Nephron (organoid): ENCODE results near the gene IGF1R.

ENCODE experiments used
- H3K27ac Mint-ChIP-seq, 3 experiments: 2 replicates each; pipeline ENCODE4 v1.8.0; 2020; ENCODE audit warnings: mixed read lengths in 3 of 3, mild to moderate bottlenecking in 2 of 3, moderate library complexity in 1 of 3
- H3K27me3 Mint-ChIP-seq: 2 replicates; pipeline ENCODE4 v1.8.0; 2021; ENCODE audit warnings: low read depth, mild to moderate bottlenecking, moderate library complexity, mixed read lengths
- H3K36me3 Mint-ChIP-seq: 2 replicates; pipeline ENCODE4 v1.8.0; 2020; ENCODE audit warnings: low read depth, mixed read lengths
- H3K4me1 Mint-ChIP-seq: 2 replicates; pipeline ENCODE4 v1.8.0; 2020; ENCODE audit warnings: mixed read lengths
- H3K4me3 Mint-ChIP-seq, 3 experiments: 2 replicates each; pipeline ENCODE4 v1.8.0; 2020; ENCODE audit warnings: mild to moderate bottlenecking in 3 of 3, mixed read lengths in 3 of 3, moderate library complexity in 2 of 3
- H3K9me3 Mint-ChIP-seq: 2 replicates; pipeline ENCODE4 v1.8.0; 2020; ENCODE audit warnings: mixed read lengths
- TF ChIP-seq, protein P1 (sequence below), 3 experiments: fragments of 200-600 bp; sonication (generic); IDR thresholded peaks; one replicate each; pipeline ENCODE4 v1.5.0; 2021; ENCODE audit warnings: antibody characterized with exemption in 3 of 3; ENCODE audit not compliant: unreplicated experiment in 3 of 3

IGF1R gene

DNA sequence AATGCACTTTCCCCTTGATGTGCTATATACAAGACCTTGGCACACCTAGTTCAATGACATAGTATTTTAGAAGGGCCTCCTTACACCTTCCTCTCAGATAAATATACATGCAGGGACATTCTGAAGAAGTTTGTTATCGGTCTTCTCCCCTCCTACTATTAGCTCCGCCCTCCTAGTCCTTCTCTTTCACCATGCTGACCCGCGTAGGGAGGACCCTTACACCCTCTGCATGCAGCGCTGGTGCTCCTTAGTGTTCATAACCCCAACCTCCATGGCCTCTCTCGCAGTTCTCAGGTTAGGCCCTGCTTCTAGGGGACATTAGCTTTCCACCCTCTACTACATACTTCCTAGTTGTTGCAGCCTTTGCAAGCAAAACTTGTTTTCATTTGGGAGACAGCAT is 212.8 kb downstream of the IGF1R start:
- Mint-ChIP-seq H3K27me3 (no peaks in the 10 kb centered on the region), H3K27ac (peak overlapping the region in 2 of 3 experiments; percentile 13 to 32), H3K4me3 (no peak overlapping the region), H3K9me3 (no peaks in the 10 kb centered on the region), H3K36me3 (peaks cover 2% of the 10 kb centered on the region), H3K4me1 (peaks cover 41% of the 10 kb centered on the region)
- TF ChIP-seq, protein P1, sequence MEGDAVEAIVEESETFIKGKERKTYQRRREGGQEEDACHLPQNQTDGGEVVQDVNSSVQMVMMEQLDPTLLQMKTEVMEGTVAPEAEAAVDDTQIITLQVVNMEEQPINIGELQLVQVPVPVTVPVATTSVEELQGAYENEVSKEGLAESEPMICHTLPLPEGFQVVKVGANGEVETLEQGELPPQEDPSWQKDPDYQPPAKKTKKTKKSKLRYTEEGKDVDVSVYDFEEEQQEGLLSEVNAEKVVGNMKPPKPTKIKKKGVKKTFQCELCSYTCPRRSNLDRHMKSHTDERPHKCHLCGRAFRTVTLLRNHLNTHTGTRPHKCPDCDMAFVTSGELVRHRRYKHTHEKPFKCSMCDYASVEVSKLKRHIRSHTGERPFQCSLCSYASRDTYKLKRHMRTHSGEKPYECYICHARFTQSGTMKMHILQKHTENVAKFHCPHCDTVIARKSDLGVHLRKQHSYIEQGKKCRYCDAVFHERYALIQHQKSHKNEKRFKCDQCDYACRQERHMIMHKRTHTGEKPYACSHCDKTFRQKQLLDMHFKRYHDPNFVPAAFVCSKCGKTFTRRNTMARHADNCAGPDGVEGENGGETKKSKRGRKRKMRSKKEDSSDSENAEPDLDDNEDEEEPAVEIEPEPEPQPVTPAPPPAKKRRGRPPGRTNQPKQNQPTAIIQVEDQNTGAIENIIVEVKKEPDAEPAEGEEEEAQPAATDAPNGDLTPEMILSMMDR (IDR thresholded peaks at IDR 0.05; ENCODE audit: unreplicated experiment in 3 of 3): no peak

DNA sequence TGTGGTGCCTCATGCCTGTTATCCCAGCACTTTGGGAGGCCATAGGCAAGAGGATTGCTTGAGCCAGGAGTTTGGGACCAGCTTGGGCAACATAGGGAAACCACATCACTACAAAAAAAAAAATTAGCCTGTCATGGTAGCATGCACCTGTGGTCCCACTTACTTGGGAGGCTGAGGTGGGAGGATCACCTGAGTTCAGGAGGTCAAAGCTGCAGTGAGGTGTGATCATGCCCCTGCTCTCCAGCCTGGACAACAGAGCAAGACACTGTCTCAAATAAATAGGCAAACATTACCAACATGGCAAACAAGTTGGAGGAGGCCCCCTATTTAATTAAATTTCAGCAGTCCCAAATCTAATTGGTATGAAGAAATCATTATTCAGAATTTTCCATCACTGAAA is 215.6 kb downstream of the IGF1R start:
- TF ChIP-seq, protein P1 (IDR thresholded peaks at IDR 0.05; ENCODE audit: unreplicated experiment in 3 of 3): no peak
- Mint-ChIP-seq H3K36me3 (peaks cover 3% of the 10 kb centered on the region), H3K27me3 (no peaks in the 10 kb centered on the region), H3K9me3 (no peaks in the 10 kb centered on the region), H3K4me3 (no peak overlapping the region), H3K27ac (no peak overlapping the region), H3K4me1 (peaks cover 32% of the 10 kb centered on the region)

DNA sequence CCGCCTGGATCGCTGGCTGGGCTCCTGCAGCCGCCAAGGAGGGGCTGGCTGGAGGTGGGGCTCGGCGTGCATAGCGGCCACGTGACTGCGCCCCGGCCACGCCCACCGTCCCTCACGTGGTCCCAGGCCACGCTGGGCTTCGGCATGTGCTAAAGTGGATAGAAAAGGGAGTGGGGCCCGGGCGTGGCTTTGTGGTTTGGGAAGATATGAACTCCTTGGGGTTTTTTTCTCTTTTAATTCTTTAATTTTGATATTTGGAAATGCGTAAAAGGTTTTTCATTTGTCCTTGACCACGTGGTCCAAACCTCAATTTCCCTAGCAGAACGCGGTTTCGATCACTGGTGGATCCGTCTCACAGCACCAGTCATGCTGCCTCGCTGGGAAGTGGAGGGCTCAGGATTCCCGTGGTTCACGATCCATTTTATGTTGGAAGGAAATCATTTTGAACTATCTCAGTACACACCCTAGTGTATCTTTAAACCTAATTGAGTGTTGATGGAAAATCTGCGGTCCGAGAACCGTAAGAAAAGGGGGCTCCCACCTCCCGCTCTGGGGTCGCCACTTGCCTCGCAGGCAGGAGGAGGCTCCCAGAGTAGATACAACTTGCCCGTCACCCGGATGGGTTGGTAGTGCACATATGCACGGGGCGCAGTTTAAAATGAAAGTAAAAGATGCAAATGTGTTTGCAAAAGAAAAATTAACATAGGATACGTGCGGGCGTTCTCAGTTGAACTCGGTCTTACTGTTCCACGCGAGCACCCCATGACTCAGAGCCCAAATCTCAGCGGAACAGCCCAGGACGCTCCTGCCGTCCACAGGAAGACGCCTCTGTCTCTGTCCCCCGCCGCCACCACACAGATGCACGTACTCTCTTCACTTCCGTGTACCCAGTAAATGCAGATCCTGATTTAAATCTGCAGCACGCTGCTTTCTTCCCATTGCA is 217.3 kb downstream of the IGF1R start:
- H3K27me3 Mint-ChIP-seq: no peaks in the 10 kb centered on the region
- H3K36me3 Mint-ChIP-seq: peaks cover 3% of the 10 kb centered on the region
- H3K4me3 Mint-ChIP-seq: peak overlapping the region in 2 of 3 experiments; percentile 20 to 58
- TF ChIP-seq, protein P1 (IDR thresholded peaks at IDR 0.05; ENCODE audit: unreplicated experiment in 3 of 3): no peak
- no peaks in the 10 kb centered on the region for H3K9me3 Mint-ChIP-seq
- peak overlapping the region in 2 of 3 experiments; percentile 76 to 90 for H3K27ac Mint-ChIP-seq
- H3K4me1 Mint-ChIP-seq: peaks cover 26% of the 10 kb centered on the region

DNA sequence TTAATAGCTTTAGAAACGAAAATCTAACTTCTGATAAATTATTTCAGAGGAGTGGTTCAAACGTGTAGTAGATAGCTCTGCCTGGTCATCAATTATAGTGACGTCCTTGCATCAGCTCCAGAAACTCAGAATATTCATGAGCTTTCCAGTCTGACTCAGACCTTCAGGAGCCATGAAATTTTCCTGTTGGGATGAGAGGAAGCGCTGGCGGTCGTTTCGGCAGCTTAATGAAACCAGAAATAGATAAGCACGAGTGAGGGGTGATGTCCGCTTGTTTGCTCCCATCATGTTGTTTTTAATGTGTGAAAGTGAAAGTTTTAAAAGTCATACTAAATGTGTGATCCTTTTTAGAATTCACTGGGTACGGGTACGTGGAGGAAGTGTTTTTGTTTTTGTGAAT is 218.2 kb downstream of the IGF1R start:
- TF ChIP-seq, protein P1 (IDR thresholded peaks at IDR 0.05; ENCODE audit: unreplicated experiment in 3 of 3): no peak
- H3K27me3 Mint-ChIP-seq: no peaks in the 10 kb centered on the region

DNA sequence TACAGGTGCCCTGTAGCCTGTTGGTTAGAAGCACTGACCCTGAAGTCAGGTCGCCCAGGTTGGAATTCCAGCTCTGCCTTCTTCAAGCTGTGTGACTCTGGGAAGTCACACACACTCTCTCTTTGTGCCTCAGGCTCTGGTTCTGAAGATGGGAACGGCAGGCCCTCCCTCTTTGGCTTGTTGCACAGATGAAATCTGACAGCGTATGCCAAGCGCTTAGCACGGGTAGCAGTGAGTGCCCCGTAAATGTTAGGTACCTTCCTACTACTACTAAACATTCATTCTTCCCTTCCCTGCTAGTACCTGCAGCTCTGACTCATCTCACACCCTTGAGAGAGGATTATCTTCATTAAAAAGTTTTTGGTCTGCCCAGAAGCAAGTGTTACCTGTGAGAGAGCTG is 220.2 kb downstream of the IGF1R start:
- H3K4me1 Mint-ChIP-seq: peaks cover 19% of the 10 kb centered on the region
- no peaks in the 10 kb centered on the region for H3K27me3 Mint-ChIP-seq
- H3K9me3 Mint-ChIP-seq: no peaks in the 10 kb centered on the region
- no peak overlapping the region for H3K4me3 Mint-ChIP-seq
- H3K36me3 Mint-ChIP-seq: peaks cover 3% of the 10 kb centered on the region
- H3K27ac Mint-ChIP-seq: no peak overlapping the region
- TF ChIP-seq, protein P1 (IDR thresholded peaks at IDR 0.05; ENCODE audit: unreplicated experiment in 3 of 3): no peak

More for the DNA sequence above, 218.2 kb downstream of the IGF1R start:
- Mint-ChIP-seq H3K27ac (peak overlapping the region; percentile 46 to 90 (median 76)), H3K9me3 (no peaks in the 10 kb centered on the region), H3K4me1 (peaks cover 17% of the 10 kb centered on the region), H3K36me3 (peaks cover 3% of the 10 kb centered on the region), H3K4me3 (peak overlapping the region in 2 of 3 experiments; percentile 47 to 58)
